GM23338 (cell line): ENCODE measurements around the gene B3GALT5. TPM values are rescaled to one million over a fixed set of nuclear protein-coding genes. Genes with fewer than 3 reads are reported as not detected.

Experiments
- ATAC-seq: fragments of 200-7000 bp; cut with Tn5 transposase; 3 replicates; pipeline ENCODE4 v1.9.1; 2020
- DNase-seq: peaks from one replicate; pipeline ENCODE4 v3.0.0-alpha.2; 2015; ENCODE audit warnings: low spot score
- H2AFZ ChIP-seq: fragments of 200-600 bp; sonication (generic); 2 replicates; pipeline ENCODE4 v1.8.0; 2016; ENCODE audit warnings: antibody characterized with exemption, mild to moderate bottlenecking, moderate library complexity
- H3F3A ChIP-seq: fragments of 200-600 bp; sonication (generic); replicated peaks from 2 replicates; pipeline ENCODE4 v1.8.0; 2017; ENCODE audit warnings: antibody characterized with exemption, mixed run types, low read depth
- H3K27ac ChIP-seq: fragments of 200-600 bp; sonication (generic); 2 replicates; pipeline ENCODE4 v1.6.1; 2016; ENCODE audit warnings: low read depth
- H3K27me3 ChIP-seq: fragments of 200-600 bp; sonication (generic); 2 replicates; pipeline ENCODE4 v1.8.0; 2016; ENCODE audit warnings: mild to moderate bottlenecking, mixed run types, moderate library complexity; ENCODE audit not compliant: insufficient read depth
- H3K36me3 ChIP-seq: fragments of 200-600 bp; sonication (generic); 2 replicates; pipeline ENCODE4 v1.8.0; 2016; ENCODE audit warnings: mild to moderate bottlenecking; ENCODE audit not compliant: insufficient read depth
- H3K4me1 ChIP-seq: fragments of 200-600 bp; sonication (generic); 2 replicates; pipeline ENCODE4 v1.8.0; 2016; ENCODE audit warnings: mild to moderate bottlenecking, moderate library complexity; ENCODE audit not compliant: insufficient read depth
- H3K4me2 ChIP-seq: fragments of 200-600 bp; sonication (generic); 2 replicates; pipeline ENCODE4 v1.7.1; 2017; ENCODE audit warnings: mixed run types
- H3K4me3 ChIP-seq: fragments of 200-600 bp; sonication (generic); 2 replicates; pipeline ENCODE4 v1.6.1; 2016; ENCODE audit warnings: mixed run types
- H3K79me2 ChIP-seq: fragments of 200-600 bp; sonication (generic); replicated peaks from 2 replicates; pipeline ENCODE4 v1.8.0; 2017; ENCODE audit warnings: mild to moderate bottlenecking; ENCODE audit not compliant: insufficient read depth
- H3K9me2 ChIP-seq: fragments of 200-600 bp; sonication (generic); 2 replicates; pipeline ENCODE4 v1.8.0; 2017; ENCODE audit not compliant: insufficient read depth
- H4K20me1 ChIP-seq: fragments of 200-600 bp; sonication (generic); replicated peaks from 2 replicates; pipeline ENCODE4 v1.8.0; 2017; ENCODE audit warnings: mild to moderate bottlenecking; ENCODE audit not compliant: insufficient read depth
- H3K27ac Mint-ChIP-seq: 2 replicates; pipeline ENCODE4 v1.8.0; 2020; ENCODE audit warnings: inconsistent platforms, mild to moderate bottlenecking, moderate library complexity, mixed read lengths
- H3K27me3 Mint-ChIP-seq: 3 replicates; pipeline ENCODE4 v1.8.0; 2022; ENCODE audit warnings: low read depth, mild to moderate bottlenecking, moderate library complexity, mixed read lengths, inconsistent platforms; ENCODE audit not compliant: insufficient read depth, poor library complexity
- H3K36me3 Mint-ChIP-seq: 3 replicates; pipeline ENCODE4 v1.8.0; 2021; ENCODE audit warnings: low read depth, mild to moderate bottlenecking, inconsistent platforms, moderate library complexity, mixed read lengths
- H3K4me1 Mint-ChIP-seq: 3 replicates; pipeline ENCODE4 v1.8.0; 2020; ENCODE audit warnings: mild to moderate bottlenecking, inconsistent platforms, mixed read lengths
- H3K4me3 Mint-ChIP-seq: 3 replicates; pipeline ENCODE4 v1.8.0; 2021; ENCODE audit warnings: moderate library complexity, mild to moderate bottlenecking, inconsistent platforms, mixed read lengths
- H3K9me3 Mint-ChIP-seq: 3 replicates; pipeline ENCODE4 v1.8.0; 2020; ENCODE audit warnings: moderate library complexity, mild to moderate bottlenecking, inconsistent platforms, mixed read lengths
- CREB1 ChIP-seq: fragments of 250-450 bp; sonication (Bioruptor Pico); IDR thresholded peaks from 2 replicates; pipeline ENCODE4 v1.5.0; 2020; ENCODE audit warnings: low read depth, mild to moderate bottlenecking, moderate library complexity
- EZH2 ChIP-seq: fragments of 200-600 bp; sonication (generic); IDR thresholded peaks from one replicate; pipeline ENCODE4 v1.8.0; 2017; ENCODE audit warnings: antibody characterized with exemption, mild to moderate bottlenecking, low read depth; ENCODE audit not compliant: unreplicated experiment
- EZH2phosphoT487 ChIP-seq: fragments of 200-600 bp; sonication (generic); IDR thresholded peaks from one replicate; pipeline ENCODE4 v1.8.1; 2018; ENCODE audit warnings: antibody characterized with exemption; ENCODE audit not compliant: unreplicated experiment
- JUNB ChIP-seq: IDR thresholded peaks from one replicate; pipeline ENCODE4 v1.6.1; 2016; ENCODE audit warnings: antibody characterized with exemption; ENCODE audit not compliant: unreplicated experiment
- NANOG ChIP-seq: IDR thresholded peaks from 2 replicates; pipeline ENCODE4 v1.6.1; 2016; ENCODE audit warnings: antibody characterized with exemption, borderline replicate concordance
- POLR2AphosphoS5 ChIP-seq: IDR thresholded peaks from 2 replicates; pipeline ENCODE4 v1.6.1; 2016; ENCODE audit warnings: antibody characterized with exemption, low read depth
- STAT1 ChIP-seq: IDR thresholded peaks from one replicate; pipeline ENCODE4 v1.6.1; 2016; ENCODE audit warnings: antibody characterized with exemption; ENCODE audit not compliant: unreplicated experiment
- ZNF114 ChIP-seq: fragments of 250-450 bp; sonication (Bioruptor Pico); IDR thresholded peaks from 2 replicates; pipeline ENCODE4 v1.5.0; 2020; ENCODE audit warnings: mild to moderate bottlenecking, moderate library complexity
- ZNF331 ChIP-seq: fragments of 250-450 bp; sonication (Bioruptor Pico); IDR thresholded peaks from 2 replicates; pipeline ENCODE4 v1.5.0; 2020; ENCODE audit warnings: low read depth, mild to moderate bottlenecking, moderate library complexity
- polyA plus RNA-seq: library from polyadenylated mRNA; unstranded; fragments of >200 nt; fragmentation: Nextera tagmentation; extraction: Ambion mirVana; gene quantifications from 2 replicates; pipeline ENCODE4 v1.2.1, GENCODE V29; 2016
- total RNA-seq: library from RNA; depleted of rRNA; stranded (reverse); fragments of >200 nt; shearing (Covaris generic); gene quantifications from 2 replicates; pipeline ENCODE4 v1.2.3, GENCODE V29; 2014
- TF ChIP-seq, protein P1 (sequence below): IDR thresholded peaks from one replicate; pipeline ENCODE4 v1.6.1; 2018; ENCODE audit warnings: antibody characterized with exemption; ENCODE audit not compliant: unreplicated experiment
- TF ChIP-seq, protein P2 (sequence below): fragments of 250-450 bp; sonication (Bioruptor Pico); IDR thresholded peaks from 2 replicates; pipeline ENCODE4 v1.5.0; 2020; ENCODE audit warnings: mild to moderate bottlenecking, moderate library complexity
- TF ChIP-seq, protein P3 (sequence below): IDR thresholded peaks from 2 replicates; pipeline ENCODE4 v1.6.1; 2016; ENCODE audit warnings: antibody characterized with exemption
- TF ChIP-seq, protein P4 (sequence below), 2 experiments: fragments of 200-600 bp in 1 of 2; sonication (generic) in 1 of 2; conservative IDR thresholded peaks; 2 replicates each; pipeline versions ENCODE4 v1.5.1 to v1.6.1; 2016 to 2017; ENCODE audit warnings: antibody characterized with exemption in 2 of 2, low read depth in 2 of 2, mild to moderate bottlenecking in 2 of 2, moderate library complexity in 1 of 2

The B3GALT5 gene
- total and polyA plus RNA-seq, 2 experiments from 2014 or later = 6.2 to 37.5 TPM

DNA sequence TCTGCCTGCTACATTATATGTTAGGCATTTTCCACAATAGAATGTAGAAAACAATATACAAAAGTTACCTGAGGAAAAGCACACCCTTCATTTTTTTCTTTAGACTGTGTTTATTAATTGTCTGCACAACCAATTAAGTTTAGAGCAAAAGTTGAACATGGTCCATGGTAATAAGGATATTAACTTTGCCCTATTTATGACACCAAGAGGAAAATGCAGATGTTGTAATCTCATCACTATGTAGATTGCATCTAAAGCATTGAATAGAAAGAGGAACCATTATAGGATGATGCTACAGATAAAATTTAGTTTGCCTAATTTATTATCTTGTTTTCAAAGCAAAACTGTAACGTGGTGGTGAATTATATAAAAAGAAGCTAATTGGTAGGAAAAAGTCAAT lies 72.5 kb downstream of the B3GALT5 start:
- Histone ChIP-seq H3K9me2 (no peaks in the 10 kb centered on the region), H3K27ac (no peak overlapping the region), H4K20me1 (no peaks in the 10 kb centered on the region), H2AFZ (no peak overlapping the region), H3F3A (no peaks in the 10 kb centered on the region), H3K4me1 (no peaks in the 10 kb centered on the region), H3K27me3 (no peaks in the 10 kb centered on the region), H3K4me3 (no peak overlapping the region), H3K79me2 (no peaks in the 10 kb centered on the region), H3K36me3 (no peaks in the 10 kb centered on the region; the same call in 1 of the 2 replicates), H3K4me2 (no peak overlapping the region)
- no peak overlapping the region for H3K27ac Mint-ChIP-seq
- peaks cover 2% of the 10 kb centered on the region for H3K27me3 Mint-ChIP-seq
- ATAC-seq (no peak), DNase-seq (no peak)
- no peak overlapping the region for H3K4me3 Mint-ChIP-seq
- H3K36me3 Mint-ChIP-seq = peaks cover 24% of the 10 kb centered on the region
- H3K4me1 Mint-ChIP-seq = peaks cover 9% of the 10 kb centered on the region; the same call in 2 of the 3 replicates
- peaks cover 20% of the 10 kb centered on the region for H3K9me3 Mint-ChIP-seq
- TF ChIP-seq EZH2 (no peak), STAT1 (no peak), NANOG (no peak), EZH2phosphoT487 (no peak), CREB1 (no peak), ZNF331 (CRISPR knock-in tag) (no peak), JUNB (no peak), POLR2AphosphoS5 (no peak), ZNF114 (CRISPR knock-in tag) (no peak)
- TF ChIP-seq, protein P1, sequence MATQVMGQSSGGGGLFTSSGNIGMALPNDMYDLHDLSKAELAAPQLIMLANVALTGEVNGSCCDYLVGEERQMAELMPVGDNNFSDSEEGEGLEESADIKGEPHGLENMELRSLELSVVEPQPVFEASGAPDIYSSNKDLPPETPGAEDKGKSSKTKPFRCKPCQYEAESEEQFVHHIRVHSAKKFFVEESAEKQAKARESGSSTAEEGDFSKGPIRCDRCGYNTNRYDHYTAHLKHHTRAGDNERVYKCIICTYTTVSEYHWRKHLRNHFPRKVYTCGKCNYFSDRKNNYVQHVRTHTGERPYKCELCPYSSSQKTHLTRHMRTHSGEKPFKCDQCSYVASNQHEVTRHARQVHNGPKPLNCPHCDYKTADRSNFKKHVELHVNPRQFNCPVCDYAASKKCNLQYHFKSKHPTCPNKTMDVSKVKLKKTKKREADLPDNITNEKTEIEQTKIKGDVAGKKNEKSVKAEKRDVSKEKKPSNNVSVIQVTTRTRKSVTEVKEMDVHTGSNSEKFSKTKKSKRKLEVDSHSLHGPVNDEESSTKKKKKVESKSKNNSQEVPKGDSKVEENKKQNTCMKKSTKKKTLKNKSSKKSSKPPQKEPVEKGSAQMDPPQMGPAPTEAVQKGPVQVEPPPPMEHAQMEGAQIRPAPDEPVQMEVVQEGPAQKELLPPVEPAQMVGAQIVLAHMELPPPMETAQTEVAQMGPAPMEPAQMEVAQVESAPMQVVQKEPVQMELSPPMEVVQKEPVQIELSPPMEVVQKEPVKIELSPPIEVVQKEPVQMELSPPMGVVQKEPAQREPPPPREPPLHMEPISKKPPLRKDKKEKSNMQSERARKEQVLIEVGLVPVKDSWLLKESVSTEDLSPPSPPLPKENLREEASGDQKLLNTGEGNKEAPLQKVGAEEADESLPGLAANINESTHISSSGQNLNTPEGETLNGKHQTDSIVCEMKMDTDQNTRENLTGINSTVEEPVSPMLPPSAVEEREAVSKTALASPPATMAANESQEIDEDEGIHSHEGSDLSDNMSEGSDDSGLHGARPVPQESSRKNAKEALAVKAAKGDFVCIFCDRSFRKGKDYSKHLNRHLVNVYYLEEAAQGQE = no peak
- TF ChIP-seq, protein P2, sequence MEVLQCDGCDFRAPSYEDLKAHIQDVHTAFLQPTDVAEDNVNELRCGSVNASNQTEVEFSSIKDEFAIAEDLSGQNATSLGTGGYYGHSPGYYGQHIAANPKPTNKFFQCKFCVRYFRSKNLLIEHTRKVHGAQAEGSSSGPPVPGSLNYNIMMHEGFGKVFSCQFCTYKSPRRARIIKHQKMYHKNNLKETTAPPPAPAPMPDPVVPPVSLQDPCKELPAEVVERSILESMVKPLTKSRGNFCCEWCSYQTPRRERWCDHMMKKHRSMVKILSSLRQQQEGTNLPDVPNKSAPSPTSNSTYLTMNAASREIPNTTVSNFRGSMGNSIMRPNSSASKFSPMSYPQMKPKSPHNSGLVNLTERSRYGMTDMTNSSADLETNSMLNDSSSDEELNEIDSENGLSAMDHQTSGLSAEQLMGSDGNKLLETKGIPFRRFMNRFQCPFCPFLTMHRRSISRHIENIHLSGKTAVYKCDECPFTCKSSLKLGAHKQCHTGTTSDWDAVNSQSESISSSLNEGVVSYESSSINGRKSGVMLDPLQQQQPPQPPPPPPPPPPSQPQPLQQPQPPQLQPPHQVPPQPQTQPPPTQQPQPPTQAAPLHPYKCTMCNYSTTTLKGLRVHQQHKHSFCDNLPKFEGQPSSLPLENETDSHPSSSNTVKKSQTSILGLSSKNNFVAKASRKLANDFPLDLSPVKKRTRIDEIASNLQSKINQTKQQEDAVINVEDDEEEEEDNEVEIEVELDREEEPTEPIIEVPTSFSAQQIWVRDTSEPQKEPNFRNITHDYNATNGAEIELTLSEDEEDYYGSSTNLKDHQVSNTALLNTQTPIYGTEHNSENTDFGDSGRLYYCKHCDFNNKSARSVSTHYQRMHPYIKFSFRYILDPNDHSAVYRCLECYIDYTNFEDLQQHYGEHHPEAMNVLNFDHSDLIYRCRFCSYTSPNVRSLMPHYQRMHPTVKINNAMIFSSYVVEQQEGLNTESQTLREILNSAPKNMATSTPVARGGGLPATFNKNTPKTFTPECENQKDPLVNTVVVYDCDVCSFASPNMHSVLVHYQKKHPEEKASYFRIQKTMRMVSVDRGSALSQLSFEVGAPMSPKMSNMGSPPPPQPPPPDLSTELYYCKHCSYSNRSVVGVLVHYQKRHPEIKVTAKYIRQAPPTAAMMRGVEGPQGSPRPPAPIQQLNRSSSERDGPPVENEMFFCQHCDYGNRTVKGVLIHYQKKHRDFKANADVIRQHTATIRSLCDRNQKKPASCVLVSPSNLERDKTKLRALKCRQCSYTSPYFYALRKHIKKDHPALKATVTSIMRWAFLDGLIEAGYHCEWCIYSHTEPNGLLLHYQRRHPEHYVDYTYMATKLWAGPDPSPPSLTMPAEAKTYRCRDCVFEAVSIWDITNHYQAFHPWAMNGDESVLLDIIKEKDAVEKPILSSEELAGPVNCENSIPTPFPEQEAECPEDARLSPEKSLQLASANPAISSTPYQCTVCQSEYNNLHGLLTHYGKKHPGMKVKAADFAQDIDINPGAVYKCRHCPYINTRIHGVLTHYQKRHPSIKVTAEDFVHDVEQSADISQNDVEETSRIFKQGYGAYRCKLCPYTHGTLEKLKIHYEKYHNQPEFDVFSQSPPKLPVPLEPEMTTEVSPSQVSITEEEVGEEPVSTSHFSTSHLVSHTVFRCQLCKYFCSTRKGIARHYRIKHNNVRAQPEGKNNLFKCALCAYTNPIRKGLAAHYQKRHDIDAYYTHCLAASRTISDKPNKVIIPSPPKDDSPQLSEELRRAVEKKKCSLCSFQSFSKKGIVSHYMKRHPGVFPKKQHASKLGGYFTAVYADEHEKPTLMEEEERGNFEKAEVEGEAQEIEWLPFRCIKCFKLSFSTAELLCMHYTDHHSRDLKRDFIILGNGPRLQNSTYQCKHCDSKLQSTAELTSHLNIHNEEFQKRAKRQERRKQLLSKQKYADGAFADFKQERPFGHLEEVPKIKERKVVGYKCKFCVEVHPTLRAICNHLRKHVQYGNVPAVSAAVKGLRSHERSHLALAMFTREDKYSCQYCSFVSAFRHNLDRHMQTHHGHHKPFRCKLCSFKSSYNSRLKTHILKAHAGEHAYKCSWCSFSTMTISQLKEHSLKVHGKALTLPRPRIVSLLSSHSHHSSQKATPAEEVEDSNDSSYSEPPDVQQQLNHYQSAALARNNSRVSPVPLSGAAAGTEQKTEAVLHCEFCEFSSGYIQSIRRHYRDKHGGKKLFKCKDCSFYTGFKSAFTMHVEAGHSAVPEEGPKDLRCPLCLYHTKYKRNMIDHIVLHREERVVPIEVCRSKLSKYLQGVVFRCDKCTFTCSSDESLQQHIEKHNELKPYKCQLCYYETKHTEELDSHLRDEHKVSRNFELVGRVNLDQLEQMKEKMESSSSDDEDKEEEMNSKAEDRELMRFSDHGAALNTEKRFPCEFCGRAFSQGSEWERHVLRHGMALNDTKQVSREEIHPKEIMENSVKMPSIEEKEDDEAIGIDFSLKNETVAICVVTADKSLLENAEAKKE = no peak
- TF ChIP-seq, protein P3, sequence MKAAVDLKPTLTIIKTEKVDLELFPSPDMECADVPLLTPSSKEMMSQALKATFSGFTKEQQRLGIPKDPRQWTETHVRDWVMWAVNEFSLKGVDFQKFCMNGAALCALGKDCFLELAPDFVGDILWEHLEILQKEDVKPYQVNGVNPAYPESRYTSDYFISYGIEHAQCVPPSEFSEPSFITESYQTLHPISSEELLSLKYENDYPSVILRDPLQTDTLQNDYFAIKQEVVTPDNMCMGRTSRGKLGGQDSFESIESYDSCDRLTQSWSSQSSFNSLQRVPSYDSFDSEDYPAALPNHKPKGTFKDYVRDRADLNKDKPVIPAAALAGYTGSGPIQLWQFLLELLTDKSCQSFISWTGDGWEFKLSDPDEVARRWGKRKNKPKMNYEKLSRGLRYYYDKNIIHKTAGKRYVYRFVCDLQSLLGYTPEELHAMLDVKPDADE = no peak
- TF ChIP-seq, protein P4, sequence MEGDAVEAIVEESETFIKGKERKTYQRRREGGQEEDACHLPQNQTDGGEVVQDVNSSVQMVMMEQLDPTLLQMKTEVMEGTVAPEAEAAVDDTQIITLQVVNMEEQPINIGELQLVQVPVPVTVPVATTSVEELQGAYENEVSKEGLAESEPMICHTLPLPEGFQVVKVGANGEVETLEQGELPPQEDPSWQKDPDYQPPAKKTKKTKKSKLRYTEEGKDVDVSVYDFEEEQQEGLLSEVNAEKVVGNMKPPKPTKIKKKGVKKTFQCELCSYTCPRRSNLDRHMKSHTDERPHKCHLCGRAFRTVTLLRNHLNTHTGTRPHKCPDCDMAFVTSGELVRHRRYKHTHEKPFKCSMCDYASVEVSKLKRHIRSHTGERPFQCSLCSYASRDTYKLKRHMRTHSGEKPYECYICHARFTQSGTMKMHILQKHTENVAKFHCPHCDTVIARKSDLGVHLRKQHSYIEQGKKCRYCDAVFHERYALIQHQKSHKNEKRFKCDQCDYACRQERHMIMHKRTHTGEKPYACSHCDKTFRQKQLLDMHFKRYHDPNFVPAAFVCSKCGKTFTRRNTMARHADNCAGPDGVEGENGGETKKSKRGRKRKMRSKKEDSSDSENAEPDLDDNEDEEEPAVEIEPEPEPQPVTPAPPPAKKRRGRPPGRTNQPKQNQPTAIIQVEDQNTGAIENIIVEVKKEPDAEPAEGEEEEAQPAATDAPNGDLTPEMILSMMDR (conservative IDR thresholded peaks at IDR 0.05; ENCODE audit: low read depth in 2 of 2) = no peak
